Esophagus muscularis mucosa (tissue), 4 donors: ENCODE measurements around the gene SCN2A. TPM values are rescaled to one million over a fixed set of nuclear protein-coding genes. Genes with fewer than 3 reads are reported as not detected.

Experiments
- DNase-seq: peaks from one replicate; pipeline ENCODE4 v3.0.0-alpha.2; 2017; ENCODE audit errors: extremely low spot score
- H3K27ac ChIP-seq, 4 donors: fragments of 200-600 bp; sonication (generic); replicated peaks in 1 of 4; 1 replicate in 3 of 4; 2 replicates in 1 of 4; pipeline ENCODE4 v1.5.1; 2016 to 2019; ENCODE audit warnings: mild to moderate bottlenecking in 1 of 4
- H3K27me3 ChIP-seq, 4 donors: fragments of 200-600 bp; sonication (generic); one replicate each; pipeline versions ENCODE4 v1.5.1 to v1.6.0; 2016 to 2019
- H3K36me3 ChIP-seq, 4 donors: fragments of 200-600 bp; sonication (generic); one replicate each; pipeline ENCODE4 v1.5.1; 2016 to 2019
- H3K4me1 ChIP-seq, 4 donors: fragments of 200-600 bp; sonication (generic); one replicate each; pipeline ENCODE4 v1.5.1; 2016 to 2019
- H3K4me3 ChIP-seq, 4 donors: fragments of 200-600 bp; sonication (generic); 1 replicate in 2 of 4; 2 replicates in 2 of 4; pipeline ENCODE4 v1.5.1; 2016 to 2019; ENCODE audit warnings: mild to moderate bottlenecking in 4 of 4, moderate library complexity in 1 of 4
- H3K9me3 ChIP-seq, 4 donors: fragments of 200-600 bp; sonication (generic); 1 replicate in 3 of 4; 2 replicates in 1 of 4; pipeline ENCODE4 v1.5.1; 2016 to 2019
- EP300 ChIP-seq: sonication (generic); formaldehyde crosslinking; IDR thresholded peaks from one replicate; pipeline ENCODE4 v1.6.1; 2017; ENCODE audit warnings: antibody characterized with exemption
- POLR2A ChIP-seq: fragments of 450-650 bp; IDR thresholded peaks from one replicate; pipeline ENCODE4 v1.6.1; 2017; ENCODE audit warnings: antibody characterized with exemption, moderate library complexity, mild to moderate bottlenecking, low read depth
- POLR2AphosphoS5 ChIP-seq, 2 donors: sonication (generic); formaldehyde crosslinking; IDR thresholded peaks; one replicate each; pipeline ENCODE4 v1.6.1; 2017; ENCODE audit warnings: antibody characterized with exemption in 2 of 2
- WGBS: methylation state at CpG from one replicate; pipeline ENCODE4 v1.1.5; 2018; 5-methylcytosine and 5-hydroxymethylcytosine counted together
- intact Hi-C: fragments of 100-400 bp; cut with DNase I; formaldehyde crosslinking; loops from one replicate; pipeline ENCODE4 v1.15.1; 2023
- total RNA-seq, 4 donors: library from RNA; depleted of rRNA; stranded (reverse); fragments of >200 nt; gene quantifications; one replicate each; pipeline versions ENCODE4 v1.1.0 to v1.2.1, GENCODE V29; 2016
- TF ChIP-seq, protein P1 (sequence below), 3 experiments: fragments of 200-600 bp in 2 of 3; fragments of 450-650 bp in 1 of 3; sonication (generic) in 2 of 3; IDR thresholded peaks; one replicate each; pipeline ENCODE4 v1.5.1; 2017 to 2019; ENCODE audit warnings: antibody characterized with exemption in 3 of 3, mild to moderate bottlenecking in 2 of 3, moderate library complexity in 1 of 3

Gene SCN2A
- total RNA-seq, 4 donors from 2014 or later: 0.11 to 0.42 (median 0.15) TPM

GRCh38 chr2:165348441-165348840 is 109.2 kb downstream of the SCN2A start:
- Histone ChIP-seq H3K27me3 (no peaks in the 10 kb centered on the region), H3K4me1 (no peaks in the 10 kb centered on the region), H3K27ac (no peak overlapping the region), H3K4me3 (no peak overlapping the region), H3K36me3 (no peaks in the 10 kb centered on the region), H3K9me3 (no peaks in the 10 kb centered on the region)
- 47% methylated on average over 1 of the region's 1 CpG for WGBS
- no peak for DNase-seq
- intact Hi-C loops: no loop called here
- no peak for TF ChIP-seq EP300
- TF ChIP-seq POLR2A: no peak
- TF ChIP-seq, protein P1, sequence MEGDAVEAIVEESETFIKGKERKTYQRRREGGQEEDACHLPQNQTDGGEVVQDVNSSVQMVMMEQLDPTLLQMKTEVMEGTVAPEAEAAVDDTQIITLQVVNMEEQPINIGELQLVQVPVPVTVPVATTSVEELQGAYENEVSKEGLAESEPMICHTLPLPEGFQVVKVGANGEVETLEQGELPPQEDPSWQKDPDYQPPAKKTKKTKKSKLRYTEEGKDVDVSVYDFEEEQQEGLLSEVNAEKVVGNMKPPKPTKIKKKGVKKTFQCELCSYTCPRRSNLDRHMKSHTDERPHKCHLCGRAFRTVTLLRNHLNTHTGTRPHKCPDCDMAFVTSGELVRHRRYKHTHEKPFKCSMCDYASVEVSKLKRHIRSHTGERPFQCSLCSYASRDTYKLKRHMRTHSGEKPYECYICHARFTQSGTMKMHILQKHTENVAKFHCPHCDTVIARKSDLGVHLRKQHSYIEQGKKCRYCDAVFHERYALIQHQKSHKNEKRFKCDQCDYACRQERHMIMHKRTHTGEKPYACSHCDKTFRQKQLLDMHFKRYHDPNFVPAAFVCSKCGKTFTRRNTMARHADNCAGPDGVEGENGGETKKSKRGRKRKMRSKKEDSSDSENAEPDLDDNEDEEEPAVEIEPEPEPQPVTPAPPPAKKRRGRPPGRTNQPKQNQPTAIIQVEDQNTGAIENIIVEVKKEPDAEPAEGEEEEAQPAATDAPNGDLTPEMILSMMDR (IDR thresholded peaks at IDR 0.05): no peak
- no peak for TF ChIP-seq POLR2AphosphoS5 (IDR thresholded peaks at IDR 0.05)

DNA sequence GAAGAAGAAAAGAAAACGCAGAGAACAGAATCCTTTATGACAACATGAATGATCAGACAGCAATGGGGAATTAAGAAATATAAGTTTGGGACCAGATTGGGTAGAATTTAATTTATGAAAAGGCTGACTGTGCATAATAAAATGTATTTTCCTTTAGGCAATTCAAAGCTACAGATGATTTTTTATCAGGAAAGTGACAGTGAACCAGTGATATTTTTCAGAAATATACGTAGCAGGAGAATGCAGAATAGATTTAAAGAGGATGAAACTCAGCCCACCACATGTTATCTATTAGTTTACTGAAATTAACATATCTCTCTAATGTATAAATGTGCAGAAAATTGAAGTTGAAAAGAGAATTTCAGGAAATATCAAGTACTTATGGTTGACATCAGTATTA is 110.0 kb downstream of the SCN2A start:
- Histone ChIP-seq H3K4me1 (no peaks in the 10 kb centered on the region), H3K27me3 (no peaks in the 10 kb centered on the region), H3K4me3 (no peak overlapping the region), H3K27ac (no peak overlapping the region), H3K36me3 (no peaks in the 10 kb centered on the region), H3K9me3 (no peaks in the 10 kb centered on the region)
- DNase-seq: no peak
- intact Hi-C loops: no loop called here
- no peak for TF ChIP-seq POLR2A
- TF ChIP-seq POLR2AphosphoS5 (IDR thresholded peaks at IDR 0.05): no peak
- no peak for TF ChIP-seq EP300
- TF ChIP-seq, protein P1 (IDR thresholded peaks at IDR 0.05): no peak
- WGBS: 88% methylated on average over 2 of the region's 2 CpGs

- Histone ChIP-seq H3K27ac (no peak overlapping the region), H3K9me3 (no peaks in the 10 kb centered on the region), H3K27me3 (no peaks in the 10 kb centered on the region), H3K36me3 (no peaks in the 10 kb centered on the region), H3K4me3 (no peak overlapping the region), H3K4me1 (no peaks in the 10 kb centered on the region)
- TF ChIP-seq POLR2A (no peak), POLR2AphosphoS5 (IDR thresholded peaks at IDR 0.05) (no peak), EP300 (no peak)
- TF ChIP-seq, protein P1 (IDR thresholded peaks at IDR 0.05): no peak
- intact Hi-C loops: no loop called here
- 41% methylated on average over 2 of the region's 2 CpGs for WGBS
- DNase-seq: no peak
Measured at GRCh38 chr2:165357758-165358157, 118.5 kb downstream of the SCN2A start.

DNA sequence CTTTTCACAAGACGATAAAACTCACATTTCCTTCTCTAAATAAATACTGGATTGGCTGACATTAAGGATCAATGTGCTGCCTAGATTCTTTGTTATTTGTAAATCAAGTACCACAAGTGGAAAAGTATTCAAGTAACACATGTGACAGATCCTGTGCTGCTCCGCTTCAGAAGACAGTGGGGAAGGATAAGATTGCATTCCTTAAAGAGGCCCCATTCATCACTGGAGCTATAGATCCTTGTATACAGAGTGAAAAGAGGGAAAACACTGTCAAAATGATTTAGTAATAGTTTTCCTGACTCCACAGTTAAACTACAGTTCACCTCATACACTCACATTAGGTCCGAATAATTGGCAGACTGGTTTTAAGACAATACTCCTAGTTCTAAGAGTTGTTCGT is 122.3 kb downstream of the SCN2A start:
- H3K27ac ChIP-seq: no peak overlapping the region
- intact Hi-C loops: no loop called here
- H3K4me1 ChIP-seq: no peaks in the 10 kb centered on the region
- no peaks in the 10 kb centered on the region for H3K27me3 ChIP-seq
- WGBS: 47% methylated on average over 4 of the region's 4 CpGs
- H3K4me3 ChIP-seq: no peak overlapping the region
- no peaks in the 10 kb centered on the region for H3K36me3 ChIP-seq
- H3K9me3 ChIP-seq: no peaks in the 10 kb centered on the region
- DNase-seq: no peak
- TF ChIP-seq, protein P1 (IDR thresholded peaks at IDR 0.05): no peak
- TF ChIP-seq POLR2AphosphoS5 (IDR thresholded peaks at IDR 0.05) (no peak), POLR2A (no peak)

- no peaks in the 10 kb centered on the region for H3K27me3 ChIP-seq
- no peaks in the 10 kb centered on the region for H3K9me3 ChIP-seq
- intact Hi-C loops: no loop called here
- no peak for TF ChIP-seq EP300
- no peak for TF ChIP-seq POLR2A
- TF ChIP-seq POLR2AphosphoS5 (IDR thresholded peaks at IDR 0.05): no peak
- TF ChIP-seq, protein P1 (IDR thresholded peaks at IDR 0.05): no peak
- H3K4me1 ChIP-seq: no peaks in the 10 kb centered on the region
- no peak for DNase-seq
- no peaks in the 10 kb centered on the region for H3K36me3 ChIP-seq
- no peak overlapping the region for H3K27ac ChIP-seq
- 76% methylated on average over 11 of the region's 11 CpGs for WGBS
- no peak overlapping the region for H3K4me3 ChIP-seq
Measured at GRCh38 chr2:165369131-165369897, 130.1 kb downstream of the SCN2A start.
